Fibroblast of mammary gland (primary cell): ENCODE measurements around the gene LUZP1.

Experiments
- DNase-seq: peaks from one replicate; pipeline ENCODE4 v3.0.0-alpha.2; 2010; ENCODE audit warnings: low read depth
- H3K4me3 ChIP-seq: 2 replicates; pipeline ENCODE4 v1.5.1; 2011; ENCODE audit warnings: low read depth, mild to moderate bottlenecking, low read length, moderate library complexity; ENCODE audit not compliant: control insufficient read depth
- CTCF ChIP-seq: conservative IDR thresholded peaks from 2 replicates; pipeline ENCODE4 v1.5.1; 2011; ENCODE audit warnings: low read depth, low read length, inconsistent platforms; ENCODE audit not compliant: control insufficient read depth, insufficient read depth

The LUZP1 gene

GRCh38 chr1:23126200-23126599 is 42.5 kb downstream of the LUZP1 start:
- no peak overlapping the region for H3K4me3 ChIP-seq
- TF ChIP-seq CTCF, result no peak
- DNase-seq, result no peak

GRCh38 chr1:23125489-23125888 is 43.2 kb downstream of the LUZP1 start:
- DNase-seq, result no peak
- no peak for TF ChIP-seq CTCF
- no peak overlapping the region for H3K4me3 ChIP-seq

- no peak for DNase-seq
- no peak overlapping the region for H3K4me3 ChIP-seq
- TF ChIP-seq CTCF, result no peak
Observed at GRCh38 chr1:23124259-23125026, 44.2 kb downstream of the LUZP1 start.

- TF ChIP-seq CTCF, result no peak
- H3K4me3 ChIP-seq, result no peak overlapping the region
- DNase-seq, result no peak
Observed at GRCh38 chr1:23123528-23123927, 45.1 kb downstream of the LUZP1 start.

GRCh38 chr1:23122796-23123195 is 45.9 kb downstream of the LUZP1 start:
- TF ChIP-seq CTCF, result no peak
- no peak overlapping the region for H3K4me3 ChIP-seq
- no peak for DNase-seq

GRCh38 chr1:23122023-23122748 is 46.5 kb downstream of the LUZP1 start:
- DNase-seq, result peak; percentile 72
- TF ChIP-seq CTCF, result no peak
- H3K4me3 ChIP-seq, result no peak overlapping the region
